HG02973 (cell line): ENCODE measurements around the gene B3GAT1.

Source experiments
- ATAC-seq: cut with Tn5 transposase; IDR thresholded peaks from one replicate; pipeline ENCODE4 v1.9.1; 2021; ENCODE audit warnings: moderate library complexity; ENCODE audit not compliant: unreplicated experiment

The B3GAT1 gene

GRCh38 chr11:134339756-134340155 lies 72.3 kb downstream of the B3GAT1 start:
- ATAC-seq: no peak

GRCh38 chr11:134338654-134339053 lies 73.4 kb downstream of the B3GAT1 start:
- no peak for ATAC-seq

DNA sequence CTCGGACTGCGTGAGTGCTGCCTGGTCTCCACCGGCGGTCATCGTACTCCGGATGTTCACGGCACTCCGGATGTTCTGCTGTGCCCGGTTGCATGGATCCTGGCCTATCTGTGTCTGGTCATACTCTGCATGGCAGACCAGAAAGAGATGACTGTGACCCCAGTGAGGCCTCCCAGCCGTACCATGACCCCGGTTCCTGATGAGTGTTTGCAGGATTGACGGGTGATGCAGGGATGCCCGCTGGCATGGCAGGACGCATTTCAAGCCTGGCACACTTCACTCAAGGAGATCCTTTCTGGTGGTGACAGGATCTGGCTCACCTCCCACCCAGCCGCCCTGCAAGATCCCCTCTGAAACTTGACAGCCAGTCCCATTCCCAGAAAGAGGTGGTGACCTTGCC lies 74.0 kb downstream of the B3GAT1 start:
- ATAC-seq: no peak

DNA sequence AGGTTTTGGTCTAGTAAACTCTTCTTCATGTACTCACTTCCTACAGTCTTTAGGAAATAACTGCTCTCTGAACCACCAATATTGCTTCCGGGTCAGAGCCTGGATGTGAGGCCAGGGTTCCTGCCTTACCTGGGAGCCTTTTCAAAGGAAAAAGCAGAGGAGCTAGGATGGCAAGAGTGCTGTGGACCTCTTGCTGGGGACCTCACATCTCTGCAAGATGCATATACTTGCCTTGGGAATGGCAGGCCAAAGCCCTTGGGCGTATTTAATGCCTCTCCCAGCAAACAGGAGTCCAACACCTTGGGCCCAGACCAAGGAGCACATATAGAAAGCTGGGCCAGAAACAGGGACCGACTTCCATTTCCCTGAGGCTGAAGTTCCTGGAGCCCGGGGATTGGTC lies 75.0 kb downstream of the B3GAT1 start:
- ATAC-seq: no peak

- no peak for ATAC-seq
These were observed 77.1 kb downstream of the B3GAT1 start for GRCh38 chr11:134334796-134335571.

- no peak for ATAC-seq
These were observed 78.1 kb downstream of the B3GAT1 start for GRCh38 chr11:134333946-134334345.

DNA sequence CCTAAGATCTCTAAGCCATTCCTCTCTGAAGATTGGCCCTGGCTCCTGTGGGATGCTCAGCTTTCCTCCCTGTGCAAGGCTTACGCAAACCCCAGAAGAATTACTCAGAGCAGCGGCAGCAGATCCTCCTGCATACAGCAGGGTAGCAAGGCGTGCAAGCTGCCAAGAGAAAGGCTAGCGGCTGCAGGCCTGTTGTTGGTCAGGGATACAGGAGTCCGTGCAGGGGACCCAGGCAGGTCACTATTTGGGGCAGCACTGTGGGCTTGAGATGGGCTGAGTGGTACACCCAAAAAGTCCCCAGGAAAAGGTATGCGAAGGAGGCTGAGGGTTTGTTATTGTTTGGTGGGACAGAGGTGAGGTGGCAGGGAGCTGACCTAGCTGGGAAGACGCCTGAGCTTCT lies 78.7 kb downstream of the B3GAT1 start:
- ATAC-seq: no peak

- no peak for ATAC-seq
These were observed 79.3 kb downstream of the B3GAT1 start for GRCh38 chr11:134332782-134333181.

GRCh38 chr11:134332189-134332631 lies 79.8 kb downstream of the B3GAT1 start:
- ATAC-seq: peak; percentile 26

DNA sequence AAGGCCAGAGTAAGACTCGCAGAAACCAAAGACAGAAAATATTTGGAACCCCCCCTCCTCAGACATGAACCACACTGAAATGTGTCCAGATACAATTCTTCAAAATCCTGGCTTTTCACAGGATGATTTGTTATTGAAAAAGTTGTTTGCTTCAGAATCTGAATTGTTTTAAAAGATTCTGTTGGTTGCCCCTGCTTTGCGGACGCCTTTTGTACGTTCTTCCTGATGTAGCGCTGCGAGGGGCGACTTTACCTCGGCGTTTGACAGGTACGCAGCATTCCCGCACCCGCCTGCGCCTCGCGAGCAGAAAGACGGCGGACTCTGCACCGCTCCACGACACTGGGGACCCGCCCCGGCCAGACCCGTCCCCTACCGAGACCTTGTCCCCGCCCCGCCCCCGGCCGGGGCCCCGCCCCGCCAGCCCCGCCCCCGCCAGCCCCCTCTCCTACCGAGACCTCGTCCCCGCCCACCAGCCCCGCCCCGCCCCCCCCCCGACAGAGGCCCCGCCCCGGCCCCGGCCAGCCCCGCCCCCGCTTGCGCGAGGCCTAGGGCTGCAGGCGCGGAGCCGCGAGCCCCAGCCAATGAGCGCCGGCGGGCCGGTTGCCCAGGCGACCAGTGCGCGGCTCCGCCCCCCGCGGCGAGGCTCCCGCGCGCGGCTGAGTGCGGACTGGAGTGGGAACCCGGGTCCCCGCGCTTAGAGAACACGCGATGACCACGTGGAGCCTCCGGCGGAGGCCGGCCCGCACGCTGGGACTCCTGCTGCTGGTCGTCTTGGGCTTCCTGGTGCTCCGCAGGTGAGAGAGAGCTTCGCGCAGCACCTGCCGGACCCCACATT lies 80.5 kb downstream of the B3GAT1 start, which contains the start of gene GLB1L2:
GLB1L2 (plus strand) TSS at position 635 of the 835 bp plus-strand sequence; CDS start at position 709, 74 bp downstream.
- peak; percentile 94 for ATAC-seq

GRCh38 chr11:134330611-134331353 lies 81.3 kb downstream of the B3GAT1 start:
- ATAC-seq: no peak
